HG02870 (cell line): ENCODE results near the gene PYCR2.
A peak's percentile ranks its signal among the peaks of the same experiment; 100 is the strongest.
"Not testable (repeated sequence)": the region's sequence is repeated elsewhere in the genome, so short reads cannot be mapped to it uniquely, and the experiment has no call there.

Experiments used
- ATAC-seq: cut with Tn5 transposase; IDR thresholded peaks from one replicate; pipeline ENCODE4 v1.9.1; 2021; ENCODE audit warnings: mild to moderate bottlenecking, moderate library complexity; ENCODE audit not compliant: unreplicated experiment

Gene PYCR2

GRCh38 chr1:225923692-225924555 lies at the start of gene PYCR2:
PYCR2 (minus strand) TSS chr1:225924250; CDS start chr1:225924110, 140 bp downstream.
- peak; percentile 96 for ATAC-seq

GRCh38 chr1:225973158-225973557 lies 49.1 kb upstream of the PYCR2 start:
- no peak for ATAC-seq

DNA sequence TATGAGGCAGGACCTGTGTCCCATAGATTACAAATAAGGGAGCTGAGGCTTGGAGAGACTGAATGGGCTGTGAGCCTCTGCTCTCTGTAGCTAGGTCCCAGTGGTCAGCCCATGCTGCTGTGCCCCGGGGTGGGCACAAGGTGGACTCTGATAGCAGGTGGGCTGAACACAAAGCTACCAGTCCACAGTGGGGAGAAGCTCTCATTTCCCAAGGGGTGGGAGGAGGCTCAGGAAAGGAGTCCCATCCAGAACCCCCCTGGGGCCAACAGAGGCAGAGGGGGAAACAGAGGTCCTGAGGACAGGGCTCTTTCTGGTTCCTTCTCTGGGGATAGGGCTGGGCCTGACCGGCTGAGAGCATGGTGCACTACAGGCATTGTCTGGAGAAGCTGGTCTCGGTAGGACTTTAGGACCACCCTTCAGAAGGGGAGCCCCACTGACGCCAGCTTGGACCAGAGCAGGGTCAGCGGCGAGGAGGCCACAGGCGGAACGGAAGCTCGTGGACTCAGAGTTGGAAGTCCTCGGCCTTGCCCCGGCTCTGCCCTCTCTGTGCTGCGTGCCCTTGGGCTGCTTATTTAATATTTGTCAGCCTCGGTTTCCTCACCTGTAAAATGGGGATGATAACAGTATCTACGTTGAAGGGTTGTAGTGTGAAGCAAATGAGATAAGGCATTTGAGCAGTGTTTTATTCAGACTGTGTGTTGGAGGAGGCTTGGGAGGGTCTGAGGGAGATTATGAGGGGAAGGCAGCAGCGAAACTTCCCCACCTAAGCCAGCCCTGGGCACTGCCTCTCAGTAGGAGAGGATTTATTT lies 48.5 kb upstream of the PYCR2 start:
- ATAC-seq, result no peak

- ATAC-seq, result not testable (repeated sequence)
These were observed 46.6 kb upstream of the PYCR2 start for GRCh38 chr1:225970592-225971157.

DNA sequence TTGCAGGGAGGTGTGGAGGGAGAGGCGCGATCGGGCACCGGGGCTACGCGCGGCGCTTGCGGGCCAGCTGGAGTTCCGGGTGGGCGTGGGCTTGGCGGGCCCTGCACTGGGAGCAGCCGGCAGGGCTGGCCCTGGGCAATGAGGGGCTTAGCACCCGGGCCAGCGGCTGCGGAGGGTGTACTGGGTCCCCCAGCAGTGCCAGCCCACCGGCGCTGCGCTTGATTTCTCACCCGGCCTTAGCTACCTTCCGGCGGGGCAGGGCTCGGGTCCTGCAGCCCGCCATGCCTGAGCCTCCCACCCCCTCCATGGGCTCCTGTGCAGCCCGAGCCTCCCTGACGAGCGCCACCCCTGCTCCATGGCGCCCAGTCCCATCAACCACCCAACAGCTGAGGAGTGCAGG lies 45.7 kb upstream of the PYCR2 start:
- not testable (repeated sequence) for ATAC-seq

GRCh38 chr1:225965231-225965630 lies 41.2 kb upstream of the PYCR2 start:
- no peak for ATAC-seq

DNA sequence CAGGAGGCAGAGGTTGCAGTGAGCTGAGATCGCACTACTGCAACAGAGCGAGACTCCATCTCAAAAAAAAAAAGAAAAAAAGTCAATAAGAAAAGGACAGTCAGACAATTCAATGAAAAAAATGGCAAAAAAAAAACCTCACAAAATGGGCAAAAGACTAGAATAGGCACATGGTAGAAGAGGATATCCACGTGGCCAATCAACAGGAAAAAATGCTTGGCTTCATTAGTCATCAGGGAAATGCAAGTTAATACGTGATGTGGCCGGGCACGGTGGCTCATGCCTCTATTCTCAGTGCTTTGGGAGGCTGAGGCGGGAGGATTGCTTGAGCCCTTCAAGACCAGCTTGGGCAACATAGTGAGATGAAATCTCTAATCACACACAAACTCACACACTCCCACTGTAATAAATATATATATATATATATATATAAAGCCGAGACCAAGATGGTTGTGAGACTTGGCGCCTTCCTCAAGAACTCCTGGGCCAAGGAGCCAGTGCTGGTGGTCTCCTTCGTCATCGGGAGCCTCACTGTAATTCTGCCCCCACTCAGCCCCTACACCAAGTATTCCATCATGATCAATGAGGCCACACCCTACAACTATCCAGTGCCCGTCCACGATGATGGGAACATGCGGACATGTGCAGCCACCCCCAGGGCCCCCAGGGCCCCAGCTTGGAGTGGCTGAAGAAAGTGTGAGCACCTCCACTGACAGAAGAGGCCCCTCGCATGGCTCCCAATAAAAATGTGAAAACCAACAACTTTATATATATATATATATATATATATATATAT lies 39.9 kb upstream of the PYCR2 start:
- no peak for ATAC-seq

DNA sequence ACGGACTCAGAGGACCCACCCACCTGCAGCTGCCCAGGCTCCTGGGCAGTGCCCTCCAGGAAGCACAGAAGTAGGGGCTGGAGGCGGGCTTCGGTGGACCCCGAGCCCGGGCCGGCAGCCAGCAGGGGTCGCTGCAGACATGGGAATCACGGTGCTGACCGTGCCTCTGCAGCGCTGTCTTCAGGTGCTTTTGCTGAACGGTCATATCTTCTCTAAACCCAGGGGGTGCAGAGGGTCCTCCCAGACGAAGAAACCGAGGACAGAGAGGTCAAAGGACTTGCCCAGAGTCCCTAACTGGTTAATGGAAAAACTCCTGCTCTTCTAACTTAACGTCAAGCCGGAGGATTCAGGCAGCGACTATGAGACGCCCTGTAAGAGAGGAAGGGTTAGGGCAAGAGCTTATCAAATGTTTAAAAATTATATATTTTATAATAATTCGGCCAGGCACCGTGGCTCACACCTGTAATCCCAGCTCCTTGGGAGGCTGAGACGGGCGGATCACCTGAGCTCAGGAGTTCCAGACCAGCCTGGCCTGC lies 38.5 kb upstream of the PYCR2 start:
- peak; percentile 69 for ATAC-seq

GRCh38 chr1:225961659-225962439 lies 37.8 kb upstream of the PYCR2 start:
- ATAC-seq, result no peak

GRCh38 chr1:225958041-225958440 lies 34.0 kb upstream of the PYCR2 start:
- ATAC-seq, result no peak

- ATAC-seq, result no peak
These were observed 30.7 kb upstream of the PYCR2 start for GRCh38 chr1:225954753-225955152.

DNA sequence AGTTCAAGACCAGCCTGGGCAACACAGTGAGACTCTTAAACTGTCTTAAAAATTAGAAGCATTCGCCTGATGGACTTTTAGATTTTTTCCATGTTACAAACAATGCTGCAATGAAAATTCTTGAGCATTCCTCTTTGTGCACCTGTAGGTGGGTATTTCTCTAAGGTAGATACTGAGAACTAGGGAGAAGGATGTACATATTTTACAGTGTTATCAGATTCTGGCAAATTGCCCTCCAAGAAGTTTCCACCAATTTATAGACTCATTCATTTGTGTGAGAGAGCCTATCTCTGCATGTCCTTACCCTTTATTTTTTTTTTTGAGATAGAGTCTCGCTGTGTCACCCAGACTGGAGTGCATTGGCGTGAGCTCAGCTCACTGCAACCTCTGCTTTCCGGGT lies 29.3 kb upstream of the PYCR2 start:
- no peak for ATAC-seq

- no peak for ATAC-seq
These were observed 27.0 kb upstream of the PYCR2 start for GRCh38 chr1:225950905-225951497.

GRCh38 chr1:225949041-225949440 lies 25.0 kb upstream of the PYCR2 start:
- no peak for ATAC-seq

DNA sequence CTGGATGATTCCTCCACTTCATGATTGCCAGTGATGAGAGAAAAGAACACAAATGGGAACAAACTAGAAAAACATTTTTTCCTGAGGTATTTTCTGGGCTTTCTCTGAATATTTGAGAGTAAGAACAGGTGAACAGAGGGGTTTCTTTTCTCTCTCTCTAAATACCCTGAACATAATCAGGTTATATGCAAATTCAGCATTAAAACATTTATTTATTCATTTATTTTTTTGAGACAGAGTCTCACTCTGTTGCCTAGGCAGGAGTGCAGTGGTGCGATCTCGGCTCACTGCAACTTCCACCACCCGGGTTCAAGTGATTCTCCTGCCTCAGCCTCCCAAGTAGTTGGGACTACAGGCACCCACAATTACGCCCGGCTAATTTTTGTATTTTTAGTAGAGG lies 22.8 kb upstream of the PYCR2 start:
- ATAC-seq, result no peak

DNA sequence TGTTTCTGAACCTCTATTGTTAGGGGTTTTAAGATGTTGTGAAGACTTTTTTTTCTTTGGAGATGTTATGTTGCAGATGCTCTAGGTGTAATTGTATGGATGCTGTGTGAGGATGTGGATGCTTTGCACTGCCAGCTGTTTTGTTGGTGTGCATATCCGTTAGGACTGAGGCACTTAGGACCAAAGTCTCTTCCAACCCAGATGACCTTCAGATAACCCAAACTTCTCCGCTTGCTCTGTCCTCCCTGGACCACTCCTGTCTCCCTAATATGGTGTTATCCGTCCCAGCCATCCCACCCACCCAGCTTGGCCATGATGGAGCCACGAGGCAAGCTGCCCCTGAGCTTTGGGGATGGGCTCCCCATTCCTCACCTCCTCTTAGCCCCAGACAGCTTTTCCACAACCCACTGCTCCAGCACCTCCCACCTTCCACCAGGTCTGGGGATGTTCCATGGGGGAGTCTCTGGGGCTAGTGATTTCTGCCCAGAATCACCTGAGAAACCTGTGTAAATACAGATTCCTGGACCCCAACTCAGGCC lies 22.1 kb upstream of the PYCR2 start:
- ATAC-seq, result no peak

- ATAC-seq, result no peak
These were observed 21.5 kb upstream of the PYCR2 start for GRCh38 chr1:225945564-225945963.

DNA sequence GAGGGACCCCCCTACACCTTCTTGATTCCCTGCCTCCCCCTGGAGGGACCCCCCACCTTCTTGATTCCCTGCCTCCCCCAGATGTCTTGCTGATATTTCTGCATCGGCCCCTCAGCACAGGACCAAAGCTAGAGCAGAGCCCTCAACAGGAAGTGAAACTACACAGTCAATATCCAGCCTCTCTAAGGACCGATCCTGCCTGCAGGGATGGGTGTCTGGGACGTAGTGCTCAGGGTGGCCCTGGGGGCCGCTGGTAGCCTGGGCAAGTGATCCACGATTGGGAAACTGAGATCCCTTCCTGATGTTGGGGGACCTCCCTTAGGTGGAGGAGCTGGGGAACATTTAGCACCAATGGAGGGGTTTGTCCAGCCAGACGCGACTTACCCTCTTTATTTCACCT lies 20.9 kb upstream of the PYCR2 start:
- peak; percentile 46 for ATAC-seq

DNA sequence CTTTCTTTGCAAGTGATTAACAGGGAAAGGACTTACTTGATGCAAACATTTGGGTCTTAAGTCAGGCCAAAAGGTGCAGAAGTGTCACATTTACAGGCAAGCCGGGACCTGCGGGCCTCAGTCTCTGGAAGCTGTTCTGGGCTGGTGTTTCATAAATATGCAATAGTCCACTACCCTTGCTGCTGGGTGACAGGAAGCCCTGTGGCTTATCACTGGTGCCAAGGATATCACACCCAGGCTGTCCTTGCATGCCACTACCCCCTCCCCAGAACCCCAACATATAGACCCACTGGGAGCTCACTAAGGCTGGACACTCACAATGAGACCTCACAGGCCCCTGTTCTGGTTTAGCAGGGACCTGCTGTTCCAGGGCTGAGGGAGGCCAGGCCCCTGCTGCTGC lies 20.3 kb upstream of the PYCR2 start:
- no peak for ATAC-seq
